CD4-positive, alpha-beta T cell treated with Interleukin-15 for 4 hours (primary cell): Measurements from ENCODE around the gene EIF4E1B.

Source experiments
- DNase-seq: peaks from one replicate; pipeline ENCODE4 v3.0.0-alpha.2; 2020; ENCODE audit warnings: low spot score

EIF4E1B gene

DNA sequence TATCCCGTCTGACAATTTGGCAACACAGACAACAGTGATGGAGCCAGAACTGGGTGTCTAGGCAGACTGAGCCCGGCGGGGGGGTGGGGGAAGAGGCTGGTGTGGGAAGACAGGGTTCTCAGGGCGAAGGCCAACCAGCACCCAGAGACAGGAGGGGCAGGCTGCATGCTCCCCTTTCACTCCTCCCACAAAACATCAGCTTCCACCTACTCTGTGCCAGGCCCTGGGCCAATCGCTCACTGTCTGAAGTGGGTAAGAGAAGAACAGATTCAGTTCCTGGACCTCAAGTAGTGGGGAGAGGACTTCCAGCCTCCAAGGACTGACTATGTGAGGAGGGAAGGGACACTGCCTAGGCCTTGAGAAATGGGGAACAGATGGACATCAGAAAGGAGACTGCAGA, 2.9 kb upstream of the EIF4E1B start:
- DNase-seq, result no peak

GRCh38 chr5:176628406-176629228, 1.9 kb upstream of the EIF4E1B start:
- DNase-seq, result no peak

DNA sequence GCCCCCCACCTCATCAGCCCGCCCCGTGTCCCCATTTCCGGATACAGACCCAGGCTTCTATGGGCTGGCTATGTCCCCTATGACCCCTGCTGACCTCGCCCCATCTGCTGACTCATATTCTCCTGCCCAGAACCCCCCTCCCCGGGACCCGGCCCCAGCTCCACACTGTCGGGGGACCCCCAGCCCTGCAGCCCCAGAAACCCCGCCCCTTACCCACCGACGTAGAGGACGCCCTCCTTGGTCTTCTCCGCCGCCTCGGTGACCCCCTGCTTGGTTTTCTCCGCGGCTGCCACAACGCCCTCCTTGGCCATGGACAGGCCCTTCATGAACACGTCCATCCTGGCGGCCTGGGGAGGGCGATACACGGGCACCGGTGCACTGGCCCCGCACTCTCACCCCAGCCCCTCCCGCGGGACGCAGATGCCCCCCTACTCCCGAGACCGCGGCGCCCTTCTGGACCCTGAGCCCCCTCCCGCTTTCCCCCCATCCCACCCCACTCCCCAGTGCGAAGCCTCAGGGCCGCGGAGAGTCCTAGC, 1.1 kb upstream of the EIF4E1B start:
- no peak for DNase-seq

- DNase-seq, result no peak
Measured at GRCh38 chr5:176630681-176631222, 277 bp downstream of the EIF4E1B start.

GRCh38 chr5:176631383-176632200, 1.1 kb downstream of the EIF4E1B start:
- DNase-seq, result no peak

DNA sequence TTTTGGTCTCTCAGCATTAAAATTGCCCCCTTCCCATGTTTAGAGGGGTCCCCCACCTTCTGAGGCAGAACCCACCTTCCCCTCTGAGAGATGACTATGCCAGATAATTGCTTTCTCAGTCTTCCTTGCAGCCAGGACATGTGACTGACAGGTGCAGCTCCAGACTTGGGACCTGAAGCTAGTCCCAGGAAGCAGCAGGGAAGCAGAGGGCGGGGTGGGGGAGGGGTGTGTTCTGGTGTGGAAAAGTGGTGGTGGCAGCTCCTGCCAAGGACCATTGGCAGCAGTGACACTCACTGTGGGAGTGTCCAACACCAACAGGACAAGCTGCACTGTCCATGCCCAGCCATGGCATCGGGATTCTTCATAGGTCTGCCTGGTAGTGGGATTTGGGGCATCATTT, 2.3 kb downstream of the EIF4E1B start:
- no peak for DNase-seq

GRCh38 chr5:176633598-176633997, 3.1 kb downstream of the EIF4E1B start:
- DNase-seq, result no peak

DNA sequence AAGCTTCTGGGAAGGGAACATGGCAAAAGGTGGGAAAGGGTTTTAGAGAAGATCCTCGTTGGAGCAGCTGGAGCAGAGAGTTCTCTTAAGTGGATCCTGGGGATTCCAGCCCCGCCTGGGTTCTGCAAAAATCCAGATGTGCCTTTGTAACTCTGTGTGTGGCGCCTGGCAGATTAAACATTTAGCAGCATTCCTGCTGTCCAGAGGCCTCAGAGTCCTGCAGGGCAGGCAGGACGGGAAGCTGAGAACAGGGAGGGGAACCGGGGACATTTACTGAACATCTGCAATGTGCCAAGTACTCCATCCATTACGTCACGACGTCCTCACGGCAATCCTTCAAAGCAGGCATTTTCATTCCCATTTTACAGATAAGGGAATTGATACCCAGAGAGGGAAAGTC, 6.0 kb downstream of the EIF4E1B start:
- no peak for DNase-seq

- no peak for DNase-seq
Measured at GRCh38 chr5:176637556-176637955, 7.1 kb downstream of the EIF4E1B start.

DNA sequence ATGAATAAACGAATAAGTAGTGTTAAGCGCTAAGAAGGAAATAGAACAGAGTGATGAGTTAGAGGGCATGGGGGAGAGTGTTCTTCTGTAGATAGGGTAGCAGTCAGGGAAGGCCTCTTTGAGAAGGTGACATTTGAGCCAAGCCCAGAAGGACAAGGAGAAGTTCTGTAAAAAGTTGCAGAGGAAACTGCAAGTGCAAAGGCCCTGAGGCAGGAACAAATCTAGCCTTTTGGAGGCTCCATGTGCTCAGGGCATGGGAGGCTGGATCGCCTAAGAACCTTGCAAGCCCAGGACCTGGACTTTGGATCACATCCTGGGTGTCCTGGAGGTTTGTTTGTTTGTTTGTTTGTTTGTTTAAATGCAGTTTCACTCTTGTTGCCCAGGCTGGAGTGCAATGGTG, 8.0 kb downstream of the EIF4E1B start:
- DNase-seq, result no peak

GRCh38 chr5:176639208-176639607, 8.7 kb downstream of the EIF4E1B start:
- DNase-seq, result no peak

DNA sequence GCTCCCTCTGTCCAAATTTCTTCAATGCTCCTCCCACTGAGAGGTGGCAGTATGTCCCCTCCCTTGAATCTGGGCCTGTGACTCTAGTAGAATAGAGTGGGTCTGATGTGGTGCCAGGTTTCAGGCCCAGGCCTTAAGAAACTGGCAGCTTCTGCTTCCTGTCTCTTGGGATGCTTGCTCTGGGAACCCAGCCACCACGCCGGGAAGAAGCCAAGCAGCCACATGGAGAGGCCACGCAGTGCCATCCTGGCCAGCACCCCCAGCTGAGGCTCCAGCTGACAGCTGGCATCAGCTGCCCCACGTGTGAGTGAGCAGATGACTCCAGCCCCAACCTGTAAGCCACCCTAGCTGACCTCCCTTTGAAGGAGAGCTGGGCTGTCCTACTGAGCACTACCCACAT, 9.5 kb downstream of the EIF4E1B start:
- no peak for DNase-seq

DNA sequence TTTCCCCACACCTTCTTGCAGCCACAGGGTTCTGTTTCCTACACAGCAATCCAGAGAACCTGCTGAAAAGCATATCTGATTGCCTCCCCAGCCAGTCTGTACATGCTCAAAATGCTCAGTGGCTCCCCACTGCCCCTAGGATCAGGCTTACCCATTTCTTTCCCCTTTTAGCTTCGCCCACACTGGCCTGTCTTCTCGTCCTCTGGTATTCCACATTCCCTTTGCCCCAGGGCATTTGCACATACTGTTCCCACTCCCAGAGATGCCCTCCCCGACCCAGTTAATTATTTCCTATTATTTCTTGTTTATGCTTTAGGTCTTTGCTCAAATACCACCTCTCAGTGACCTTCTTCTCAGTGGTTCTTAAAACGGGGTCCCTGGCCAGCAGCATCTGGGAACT, 10.1 kb downstream of the EIF4E1B start:
- DNase-seq, result no peak

GRCh38 chr5:176642675-176643490, 12.4 kb downstream of the EIF4E1B start:
- no peak for DNase-seq

DNA sequence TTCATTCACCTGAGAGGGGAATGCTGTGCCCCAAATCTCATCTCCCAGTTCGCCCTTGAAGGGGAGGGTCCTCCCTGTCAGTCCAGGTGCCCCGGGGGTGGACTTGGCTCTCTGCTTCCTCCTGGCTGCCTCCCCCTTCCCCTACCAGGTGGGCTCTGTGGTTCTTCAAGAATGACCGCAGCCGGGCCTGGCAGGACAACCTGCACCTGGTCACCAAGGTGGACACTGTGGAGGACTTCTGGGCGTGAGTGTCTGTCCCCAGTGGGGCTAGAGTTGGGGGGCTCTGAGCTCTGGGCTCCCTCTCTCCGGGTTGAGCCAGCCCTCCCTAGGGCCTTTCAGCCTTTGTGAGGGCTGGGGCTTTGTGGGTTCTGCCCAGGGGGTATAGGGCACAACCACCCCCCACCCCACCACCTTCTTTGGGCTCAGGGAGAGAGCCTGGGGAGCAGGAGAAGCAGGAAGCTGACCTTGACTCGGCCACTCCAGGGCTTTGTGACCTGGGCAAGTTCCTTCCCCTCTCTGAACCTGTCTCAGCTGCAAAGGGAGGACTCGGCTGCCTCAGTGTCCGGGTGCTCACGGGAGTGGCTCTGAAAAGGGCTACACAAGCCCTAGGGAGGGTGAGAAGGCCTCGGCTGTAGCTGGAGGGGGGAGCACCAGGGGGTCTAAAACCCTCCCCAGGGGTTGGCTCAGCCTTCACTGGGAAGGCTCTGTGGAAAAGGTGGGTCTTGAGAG, 13.2 kb downstream of the EIF4E1B start:
- no peak for DNase-seq

DNA sequence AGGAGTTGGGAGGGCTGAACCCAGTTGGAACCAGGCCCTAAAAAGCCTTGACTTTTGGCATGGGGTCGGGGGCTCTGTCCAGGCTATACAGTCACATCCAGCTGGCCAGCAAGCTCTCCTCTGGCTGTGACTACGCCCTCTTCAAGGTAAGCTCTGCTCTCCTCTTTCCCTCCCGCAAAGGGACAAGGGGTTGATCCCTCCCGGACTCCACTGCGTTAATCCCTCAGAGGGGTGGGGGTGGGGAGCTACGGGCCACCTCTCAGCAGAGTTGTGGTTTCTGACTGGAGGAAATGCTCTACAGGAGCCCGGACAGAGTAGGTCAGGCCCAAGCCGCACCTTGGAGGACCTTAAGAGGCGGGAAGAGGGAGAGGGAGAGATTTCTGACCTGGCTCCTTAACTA, 13.8 kb downstream of the EIF4E1B start:
- DNase-seq, result no peak

DNA sequence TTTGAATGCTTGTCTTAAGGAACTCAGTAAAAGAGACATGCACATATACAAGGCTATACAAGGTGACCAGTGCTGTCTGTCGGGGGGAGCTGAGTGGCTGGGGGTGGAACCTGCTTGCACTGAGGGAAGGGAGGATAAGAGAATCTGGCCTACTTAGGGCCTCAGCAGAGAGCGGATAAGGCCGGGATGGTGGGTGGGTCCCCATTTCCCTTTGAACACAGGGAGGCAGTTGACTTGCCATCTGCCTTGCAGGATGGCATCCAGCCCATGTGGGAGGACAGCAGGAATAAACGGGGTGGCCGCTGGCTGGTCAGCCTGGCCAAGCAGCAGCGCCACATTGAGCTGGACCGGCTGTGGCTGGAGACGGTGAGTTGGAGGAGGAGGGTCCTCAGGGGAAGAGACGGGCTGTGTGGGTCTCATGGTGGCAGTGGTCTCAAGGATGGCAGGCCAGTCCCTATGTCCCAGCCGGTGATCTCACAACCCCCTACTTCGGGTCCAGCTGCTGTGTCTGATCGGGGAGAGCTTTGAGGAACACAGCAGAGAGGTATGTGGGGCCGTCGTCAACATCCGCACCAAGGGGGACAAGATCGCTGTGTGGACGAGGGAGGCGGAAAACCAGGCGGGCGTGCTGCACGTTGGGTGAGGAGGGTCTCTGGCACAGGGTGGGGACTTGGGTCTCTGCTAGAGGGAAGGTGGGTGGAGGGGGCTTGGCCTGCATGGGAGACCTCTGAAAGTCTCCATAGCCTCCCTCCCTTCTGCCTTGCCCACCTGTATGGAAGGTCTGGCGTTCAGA, 14.6 kb downstream of the EIF4E1B start:
- DNase-seq, result no peak

DNA sequence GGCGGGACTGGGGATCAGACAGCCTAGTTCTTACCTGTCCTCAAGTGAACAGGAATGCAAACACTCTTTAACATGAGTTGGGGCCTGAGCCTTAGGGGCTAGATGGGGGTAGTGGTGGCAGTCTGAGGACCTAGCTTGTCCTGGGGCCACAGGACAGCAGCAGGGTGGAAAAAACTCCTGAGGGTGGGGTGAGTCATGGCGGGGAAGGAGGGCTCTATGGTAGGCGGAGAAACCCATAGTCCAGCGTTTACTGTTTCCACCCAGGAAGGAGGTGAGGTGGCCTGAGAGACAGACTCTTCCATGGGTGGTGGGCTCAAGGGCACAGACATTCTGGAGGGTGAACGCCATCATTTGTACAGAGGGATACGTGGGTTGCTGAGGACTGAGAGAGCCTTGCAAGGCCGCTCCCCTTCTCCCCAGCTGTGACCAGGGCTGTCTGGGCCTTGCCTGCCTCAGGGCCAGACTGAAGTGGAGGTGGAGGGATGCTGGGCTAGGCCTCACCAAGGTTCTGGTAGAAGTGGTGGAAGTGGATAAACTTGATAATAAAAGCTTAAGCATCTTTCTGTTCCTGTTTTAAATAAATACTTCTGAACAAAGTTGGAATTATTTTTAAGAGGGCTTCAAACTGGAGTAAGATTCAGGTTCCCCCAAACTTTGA, 15.7 kb downstream of the EIF4E1B start:
- DNase-seq, result no peak

GRCh38 chr5:176646707-176647029, 16.2 kb downstream of the EIF4E1B start:
- no peak for DNase-seq
